8988T (cell line): ENCODE measurements around the gene RASSF4.

Source experiments
- DNase-seq: peaks from one replicate; pipeline ENCODE4 v3.0.0; 2011

Gene RASSF4

GRCh38 chr10:45015590-45015989, 56.0 kb downstream of the RASSF4 start:
- DNase-seq = no peak

- no peak for DNase-seq
Observed at GRCh38 chr10:45023426-45023825, 63.8 kb downstream of the RASSF4 start.

- DNase-seq = no peak
Observed at GRCh38 chr10:45034301-45034700, 74.7 kb downstream of the RASSF4 start.

- DNase-seq = no peak
Observed at GRCh38 chr10:45035673-45036072, 76.1 kb downstream of the RASSF4 start.

- no peak for DNase-seq
Observed at GRCh38 chr10:45040921-45041542, 81.4 kb downstream of the RASSF4 start.

GRCh38 chr10:45044290-45044689, 84.7 kb downstream of the RASSF4 start:
- no peak for DNase-seq
